ENCODE measurements around the gene C15orf62.

The C15orf62 gene

GRCh38 chr15:40769274-40770146, at the start of gene C15orf62:
Gene C15orf62 (plus strand): TSS chr15:40769980. CDS start chr15:40770496, 516 bp downstream.
- DNase-seq: peak; percentile 30

DNA sequence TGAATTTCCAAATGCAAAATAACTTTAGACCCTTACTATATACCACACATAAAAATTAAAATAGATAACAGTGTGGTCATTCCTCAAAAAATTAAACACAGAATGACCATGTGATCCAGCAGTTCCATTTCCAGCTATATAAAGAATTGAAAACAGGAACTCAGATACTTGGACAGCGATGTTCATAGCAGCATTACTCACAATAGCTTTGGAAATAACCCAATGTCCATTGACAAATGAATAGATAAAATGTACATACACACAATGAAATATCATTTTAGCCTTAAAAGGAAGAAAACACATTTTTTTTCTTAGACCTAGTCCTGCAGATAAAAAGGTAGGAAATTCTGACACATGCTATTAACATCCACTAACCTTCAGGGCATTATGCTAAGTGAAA, 48.1 kb upstream of the C15orf62 start:
- no peak for DNase-seq

DNA sequence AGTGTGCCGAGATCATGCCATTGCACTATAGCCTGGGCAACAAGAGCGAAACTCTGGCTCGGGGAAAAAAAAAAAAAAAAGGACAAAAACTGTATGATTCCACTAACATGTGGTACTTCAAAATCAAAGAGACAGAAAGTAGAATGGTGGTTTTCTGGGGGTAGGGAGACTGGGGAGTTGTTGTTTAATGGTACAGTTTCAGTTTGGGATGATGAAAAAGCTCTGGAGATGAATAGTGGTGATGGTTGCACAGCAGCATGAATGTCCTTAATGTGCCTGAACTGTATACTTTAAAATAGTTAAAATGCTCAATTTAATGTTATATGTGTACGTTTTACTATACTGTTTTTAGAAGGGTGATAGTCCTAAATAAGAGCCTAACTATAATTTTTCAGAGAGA, 47.4 kb upstream of the C15orf62 start:
- DNase-seq: no peak

DNA sequence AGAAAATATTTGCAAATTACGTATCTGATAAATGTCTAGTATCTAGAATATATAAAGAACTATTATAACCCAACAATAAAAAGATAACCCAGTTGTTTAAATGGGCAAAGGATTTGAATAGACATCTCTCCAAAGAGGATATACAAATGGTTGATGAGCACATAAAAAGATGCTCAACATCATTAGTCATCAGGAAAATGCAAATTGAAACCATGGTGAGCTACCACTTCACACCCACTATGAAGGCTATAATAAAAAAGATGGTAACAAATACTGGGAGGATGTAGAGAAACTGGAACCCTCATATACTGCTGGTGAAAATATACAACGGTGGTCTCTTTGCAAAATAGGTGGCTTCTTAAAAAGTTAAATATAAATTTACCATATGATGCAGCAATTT, 46.8 kb upstream of the C15orf62 start:
- peak; percentile 19 for DNase-seq

DNA sequence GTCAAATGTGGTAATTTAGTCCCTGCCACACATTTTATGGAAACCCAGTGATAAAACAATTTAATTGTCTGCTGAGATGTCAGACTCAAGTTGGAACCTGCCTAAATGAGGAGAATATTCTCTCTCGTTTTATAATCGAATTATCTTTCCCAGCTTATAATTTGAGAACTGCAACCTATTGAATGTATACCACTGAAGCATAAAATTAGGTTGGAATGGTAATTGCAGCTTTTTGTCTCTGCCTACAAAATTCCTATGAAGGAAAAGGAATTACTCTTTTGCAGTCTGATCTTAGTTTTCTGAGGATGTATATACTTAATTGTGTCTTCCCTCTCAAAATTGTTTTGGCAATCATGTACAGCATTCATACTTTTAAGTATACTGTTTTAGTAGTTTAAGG, 45.9 kb upstream of the C15orf62 start:
- DNase-seq: no peak

DNA sequence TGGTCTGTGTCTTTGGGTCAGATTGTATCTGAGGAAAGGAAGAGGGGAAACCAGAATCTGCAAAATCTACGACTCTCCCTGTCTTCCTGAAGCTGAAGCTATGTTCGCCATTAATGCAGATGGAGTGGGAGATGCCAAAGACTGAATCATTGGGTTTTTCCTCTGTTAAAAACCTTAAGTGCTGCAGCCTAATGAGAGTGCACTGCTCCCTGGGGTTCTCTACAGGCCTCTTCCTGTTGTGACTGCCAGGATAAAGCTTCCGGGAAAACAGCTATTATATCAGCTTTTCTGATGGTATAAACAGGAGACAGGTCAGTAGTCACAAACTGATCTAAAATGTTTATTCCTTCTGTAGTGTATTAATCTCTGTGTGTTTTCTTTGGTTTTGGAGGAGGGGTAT, 38.7 kb upstream of the C15orf62 start:
- DNase-seq: no peak

GRCh38 chr15:40736575-40736974, 33.2 kb upstream of the C15orf62 start:
- no peak for DNase-seq

- no peak for DNase-seq
Observed at GRCh38 chr15:40737048-40737447, 32.7 kb upstream of the C15orf62 start.

- DNase-seq: no peak
Observed at GRCh38 chr15:40739047-40739446, 30.7 kb upstream of the C15orf62 start.

GRCh38 chr15:40739854-40740253, 29.9 kb upstream of the C15orf62 start:
- DNase-seq: no peak

GRCh38 chr15:40743485-40743901, 26.3 kb upstream of the C15orf62 start:
- no peak for DNase-seq

DNA sequence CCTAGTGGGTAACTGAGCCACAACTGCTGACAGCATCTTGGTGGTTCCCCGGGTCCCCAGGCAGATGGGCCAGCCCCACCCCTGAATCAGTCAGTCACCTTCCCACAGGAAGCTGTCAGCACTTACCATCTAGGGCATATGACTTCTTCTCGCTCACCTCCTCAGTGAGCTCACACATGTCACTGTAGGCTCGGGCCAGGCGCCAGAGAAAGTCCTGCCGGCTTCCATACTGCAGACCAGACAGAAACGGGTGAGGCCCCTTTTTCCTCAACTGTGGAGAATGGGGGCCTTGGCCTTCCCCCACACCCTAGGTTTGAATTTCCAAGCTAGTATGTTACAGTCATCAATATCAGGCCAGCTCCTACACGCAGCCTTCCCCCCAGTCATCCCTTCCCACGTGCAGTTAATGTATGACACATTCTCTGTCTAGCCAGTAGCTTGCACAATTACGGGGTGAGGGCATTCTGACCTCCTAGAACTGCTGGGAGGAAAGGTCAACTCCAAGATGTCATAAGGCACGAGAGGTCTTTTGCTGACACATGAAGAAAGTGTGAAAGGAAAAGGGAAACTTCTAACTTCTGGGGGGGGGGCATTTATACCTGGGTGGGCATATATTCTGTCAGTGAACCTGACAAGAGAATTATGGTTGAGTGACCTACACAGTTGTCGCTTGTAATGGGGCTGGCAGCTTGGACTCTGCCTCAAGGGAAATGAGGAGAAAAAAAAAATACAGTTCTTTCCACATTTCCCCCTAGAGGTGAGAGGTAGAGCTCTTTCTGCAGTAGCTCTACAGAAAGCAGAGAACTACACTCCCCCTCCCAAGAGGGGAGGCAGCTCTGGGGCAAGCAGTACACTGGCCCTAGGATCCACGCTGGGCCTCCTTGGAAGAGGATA, 25.6 kb upstream of the C15orf62 start:
- peak; percentile 58 for DNase-seq

GRCh38 chr15:40744815-40745152, 25.0 kb upstream of the C15orf62 start:
- DNase-seq: no peak

- peak; percentile 65 for DNase-seq
Observed at GRCh38 chr15:40746916-40747418, 22.8 kb upstream of the C15orf62 start.

- no peak for DNase-seq
Observed at GRCh38 chr15:40747685-40748631, 21.8 kb upstream of the C15orf62 start.

DNA sequence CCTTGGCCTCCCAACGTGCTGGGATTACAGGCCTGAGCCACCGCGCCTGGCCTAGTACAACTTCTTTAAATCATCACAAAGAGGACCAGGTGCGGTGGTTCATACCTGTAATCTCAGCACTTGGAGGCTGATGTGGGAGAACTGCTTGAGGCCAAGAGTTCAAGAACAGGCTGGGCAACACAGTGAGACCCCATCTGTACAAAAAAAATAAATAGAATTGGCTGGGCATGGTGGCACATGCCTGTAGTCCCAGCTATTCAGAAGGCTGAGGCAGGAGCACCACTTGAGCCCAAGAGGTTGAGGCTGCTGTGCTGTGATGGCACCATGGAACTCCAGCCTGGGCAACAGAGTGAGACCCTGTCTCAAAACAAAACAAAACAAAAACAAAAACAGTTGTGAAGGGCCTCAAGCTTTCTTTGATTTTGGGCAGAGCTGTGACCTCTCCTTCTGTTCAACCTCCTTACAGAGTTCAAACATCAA, 20.6 kb upstream of the C15orf62 start:
- DNase-seq: no peak

DNA sequence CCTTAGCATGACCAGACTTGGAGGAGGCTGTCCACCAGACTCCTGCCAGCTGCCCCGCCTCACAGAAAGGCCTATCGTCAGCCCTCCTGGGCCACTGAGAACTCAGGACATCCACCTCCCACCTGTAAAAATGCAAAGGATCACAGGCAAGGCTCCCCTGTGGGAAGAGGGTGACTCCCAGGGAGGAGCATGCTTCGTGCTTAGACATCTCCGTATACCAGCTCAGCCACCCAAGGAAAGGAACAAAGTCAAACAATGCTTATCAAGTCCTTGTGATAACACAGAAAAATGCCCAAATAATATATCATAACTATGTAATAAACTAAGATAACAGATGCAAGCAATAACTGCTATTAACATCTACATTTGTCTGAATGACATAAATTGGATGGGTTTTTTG, 18.9 kb upstream of the C15orf62 start:
- no peak for DNase-seq

- DNase-seq: no peak
Observed at GRCh38 chr15:40751745-40752144, 18.0 kb upstream of the C15orf62 start.

DNA sequence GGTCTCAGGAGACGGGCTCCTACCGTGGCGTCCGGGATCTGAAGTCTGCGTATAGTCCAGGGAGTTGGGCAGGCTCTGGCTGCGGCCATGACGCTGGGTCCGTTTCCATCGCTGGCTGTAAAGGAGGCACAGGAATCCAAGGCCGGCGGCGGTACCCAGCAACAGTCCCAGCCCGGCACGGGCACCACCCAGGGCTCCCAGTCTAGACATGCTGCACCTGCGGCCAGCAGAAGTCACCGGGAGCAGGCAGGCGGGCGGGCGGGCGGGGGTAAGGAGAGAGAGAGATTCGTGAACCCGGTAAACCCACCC, 15.3 kb upstream of the C15orf62 start:
- no peak for DNase-seq

DNA sequence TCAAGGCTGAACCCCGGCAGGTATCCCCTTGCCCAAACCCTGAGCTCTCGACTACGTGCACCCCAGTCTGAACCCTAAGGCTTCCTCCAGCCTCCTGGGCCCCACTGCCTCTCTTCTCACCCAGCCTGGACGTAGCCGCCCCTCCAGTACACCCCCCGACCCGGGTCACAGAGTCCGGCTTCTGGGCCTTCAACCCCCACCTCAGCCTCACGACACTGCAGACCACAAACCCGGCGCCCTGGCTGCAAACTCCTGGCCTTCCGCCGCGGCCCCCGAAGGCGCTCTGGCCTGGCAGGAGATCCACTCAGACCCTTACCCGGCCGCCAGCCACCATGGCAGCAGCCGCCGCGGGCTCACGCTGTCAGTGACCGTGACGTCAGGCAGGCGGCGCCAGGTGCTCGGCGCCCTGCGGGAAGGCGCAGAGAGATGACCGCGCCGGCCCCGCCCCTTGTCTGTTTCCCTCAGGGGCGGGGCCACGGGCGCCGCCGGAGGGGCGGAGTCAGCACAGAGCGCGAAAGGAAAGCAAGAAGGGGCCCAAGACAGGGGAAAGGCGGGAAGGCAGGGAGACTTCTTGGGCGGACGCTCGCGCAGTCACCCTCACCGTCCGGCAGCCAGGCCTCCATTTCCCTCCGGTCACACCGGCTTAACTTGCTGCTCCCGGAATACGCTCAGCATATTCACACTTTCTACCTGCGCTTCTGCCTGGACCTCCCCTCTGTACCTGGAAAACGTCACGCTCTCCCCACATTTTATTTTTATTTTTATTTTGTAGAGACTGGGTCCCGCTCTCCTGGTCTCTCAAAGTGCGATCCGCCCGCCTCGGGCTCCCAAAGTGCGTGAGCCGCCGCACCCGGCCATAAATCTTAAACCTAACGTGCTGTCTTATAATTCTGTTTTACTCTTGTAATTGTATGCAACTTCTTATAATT, 14.6 kb upstream of the C15orf62 start, which contains the start of gene RMDN3:
Gene RMDN3 (minus strand): TSS at position 372 of the 929 bp plus-strand sequence. CDS start 471 bp downstream, outside the sequence.
- DNase-seq: peak; percentile 93

DNA sequence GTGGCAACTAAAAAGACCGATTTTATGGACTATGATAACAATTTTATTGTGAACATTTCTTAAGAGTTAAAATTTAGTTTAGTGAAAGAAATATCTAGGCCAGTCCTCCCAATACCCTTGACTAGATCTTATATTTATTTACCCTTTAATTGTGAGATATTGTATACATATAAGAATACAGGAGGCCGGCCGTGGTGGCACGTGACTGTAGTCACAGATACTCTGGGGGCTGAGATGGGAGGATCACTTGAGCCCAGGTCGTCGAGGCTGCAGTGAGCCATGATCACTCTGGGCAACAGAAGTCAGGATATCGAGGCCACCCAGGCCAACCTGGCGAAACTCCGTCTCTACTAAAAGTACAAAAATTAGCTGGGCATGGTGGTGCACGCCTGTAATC, 14.0 kb upstream of the C15orf62 start:
- DNase-seq: no peak

Measured in fibroblast of skin of right quadriceps (primary cell).